Endothelial cell of umbilical vein (primary cell): ENCODE results near the gene SCN9A. TPM values are rescaled to one million over a fixed set of nuclear protein-coding genes. Genes with fewer than 3 reads are reported as not detected.

Experiments used
- BruUV-seq: library from RNA; stranded (reverse); fragments of 400-500 nt; replicated peaks from 2 replicates; lab custom pipeline; 2021; lab: Mats Ljungman, UMichigan
- CTCF ChIA-PET: fragments of 300-600, 350-600 bp; sonication (Branson Sonifier 250); formaldehyde crosslinking; loops from one replicate; lab custom pipeline; 2021; ENCODE audit warnings: antibody characterized with exemption, inconsistent platforms; lab: Charles Lee
- POLR2A ChIA-PET: fragments of 300-600, 350-600 bp; sonication (Branson Sonifier 250); formaldehyde crosslinking; loops from one replicate; lab custom pipeline; 2021; ENCODE audit warnings: antibody characterized with exemption, inconsistent platforms; lab: Charles Lee
- DNase-seq: peaks from one replicate; pipeline ENCODE4 v3.0.0-alpha.2; 2011; ENCODE audit warnings: low read depth, low spot score
- FAIRE-seq: peaks from 2 replicates; lab custom pipeline; 2011; peaks lifted over from hg19 to GRCh38; lab: Jason Lieb, UNC
- H2AFZ ChIP-seq: 2 replicates; pipeline ENCODE4 v1.6.0; 2012; ENCODE audit warnings: low read depth, low read length, control low read depth, inconsistent platforms
- H3K27ac ChIP-seq: 2 replicates; pipeline ENCODE4 v1.5.1; 2011; ENCODE audit warnings: low read depth, mild to moderate bottlenecking, control low read depth, low read length, moderate library complexity; ENCODE audit not compliant: insufficient read depth
- H3K27me3 ChIP-seq, 2 experiments: 2 replicates each; pipeline versions ENCODE4 v1.6.0 to v1.6.1; 2011; ENCODE audit warnings: low read length in 2 of 2, mixed read lengths in 1 of 2; ENCODE audit not compliant: control insufficient read depth in 2 of 2, insufficient read depth in 2 of 2
- H3K36me3 ChIP-seq, 2 experiments: 2 replicates in 1 of 2; 3 replicates in 1 of 2; pipeline ENCODE4 v1.5.1; 2011; ENCODE audit warnings: low read length in 2 of 2, mild to moderate bottlenecking in 1 of 2, moderate library complexity in 1 of 2; ENCODE audit not compliant: control insufficient read depth in 2 of 2, insufficient read depth in 2 of 2; ENCODE audit errors: extremely low read depth in 1 of 2
- H3K4me1 ChIP-seq: 3 replicates; pipeline ENCODE4 v1.5.1; 2011; ENCODE audit warnings: mild to moderate bottlenecking, low read length; ENCODE audit not compliant: control insufficient read depth, insufficient read depth; ENCODE audit errors: extremely low read depth
- H3K4me2 ChIP-seq: 2 replicates; pipeline ENCODE4 v1.6.1; 2011; ENCODE audit warnings: low read length, control low read depth, mixed read lengths; ENCODE audit not compliant: insufficient read depth
- H3K4me3 ChIP-seq, 3 experiments: fragments of 200-600 bp in 1 of 3; sonication (generic), shearing (Covaris generic) in 1 of 3; replicated peaks in 1 of 3; 2 replicates each; pipeline ENCODE4 v1.5.1; 2011 to 2016; ENCODE audit warnings: control low read depth in 3 of 3, low read length in 3 of 3, mild to moderate bottlenecking in 2 of 3, inconsistent platforms in 1 of 3, low read depth in 1 of 3, moderate library complexity in 1 of 3; ENCODE audit not compliant: insufficient read depth in 1 of 3
- H3K79me2 ChIP-seq: 2 replicates; pipeline ENCODE4 v1.6.0; 2012; ENCODE audit warnings: low read length, inconsistent platforms; ENCODE audit not compliant: control insufficient read depth, insufficient read depth
- H3K9ac ChIP-seq: replicated peaks from 2 replicates; pipeline ENCODE3; 2011; ENCODE audit warnings: low read length, control low read depth; ENCODE audit not compliant: insufficient read depth; ENCODE audit errors: extremely low read depth
- H3K9me1 ChIP-seq: replicated peaks from 3 replicates; pipeline ENCODE4 v1.6.0; 2011; ENCODE audit warnings: mild to moderate bottlenecking, low read length; ENCODE audit not compliant: control insufficient read depth, insufficient read depth; ENCODE audit errors: extremely low read depth
- H3K9me3 ChIP-seq: replicated peaks from 2 replicates; pipeline ENCODE4 v1.5.1; 2012; ENCODE audit warnings: low read length, inconsistent platforms; ENCODE audit not compliant: control insufficient read depth, insufficient read depth
- H4K20me1 ChIP-seq: replicated peaks from 2 replicates; pipeline ENCODE3; 2011; ENCODE audit warnings: mild to moderate bottlenecking, low read length; ENCODE audit not compliant: control insufficient read depth, insufficient read depth; ENCODE audit errors: extremely low read depth
- CTCF ChIP-seq, 2 donors: IDR thresholded peaks; 1 replicate in 1 of 2; 2 replicates in 1 of 2; pipeline ENCODE4 v1.5.1; 2011; ENCODE audit warnings: low read length in 2 of 2, mild to moderate bottlenecking in 2 of 2, moderate library complexity in 2 of 2, control low read depth in 1 of 2, inconsistent platforms in 1 of 2, low read depth in 1 of 2; ENCODE audit not compliant: insufficient read depth in 1 of 2; ENCODE audit errors: extremely low read depth in 1 of 2
- EZH2 ChIP-seq: IDR thresholded peaks from 2 replicates; pipeline ENCODE4 v1.6.1; 2012; ENCODE audit warnings: borderline replicate concordance, low read depth, mild to moderate bottlenecking, moderate library complexity, low read length, inconsistent platforms; ENCODE audit not compliant: severe bottlenecking
- FOS ChIP-seq: IDR thresholded peaks from 2 replicates; pipeline ENCODE4 v1.6.1; 2011; ENCODE audit warnings: mild to moderate bottlenecking, low read length, moderate library complexity, borderline replicate concordance; ENCODE audit not compliant: insufficient read depth
- GATA2 ChIP-seq: IDR thresholded peaks from 2 replicates; pipeline ENCODE4 v1.7.0; 2011; ENCODE audit warnings: low read depth, mild to moderate bottlenecking, moderate library complexity, mixed read lengths, low read length; ENCODE audit not compliant: insufficient read length, insufficient read depth
- JUN ChIP-seq: IDR thresholded peaks from 2 replicates; pipeline ENCODE4 v1.6.1; 2011; ENCODE audit warnings: borderline replicate concordance, low read depth; ENCODE audit not compliant: insufficient read length, insufficient read depth
- MYC ChIP-seq: IDR thresholded peaks from one replicate; pipeline ENCODE4 v1.6.1; 2011; ENCODE audit warnings: mild to moderate bottlenecking, low read depth, low read length
- POLR2A ChIP-seq: IDR thresholded peaks from 2 replicates; pipeline ENCODE4 v1.6.1; 2012; ENCODE audit warnings: low read depth, mild to moderate bottlenecking, control low read depth, low read length
- POLR2AphosphoS5 ChIP-seq: IDR thresholded peaks from 2 replicates; pipeline ENCODE4 v1.6.1; 2012; ENCODE audit warnings: low read depth, mild to moderate bottlenecking, control low read depth, low read length, moderate library complexity; ENCODE audit not compliant: insufficient read depth
- dilution Hi-C: fragments of 300-500 bp; cut with MboI; formaldehyde crosslinking; loops from one replicate; pipeline ENCODE4 v1.15.0; 2019; ENCODE audit warnings: low sequenced_read_pairs; ENCODE audit not compliant: extremely low pct_ligation_motif_present
- intact Hi-C: fragments of 100-400 bp; cut with micrococcal nuclease; formaldehyde crosslinking; loops from one replicate; pipeline ENCODE4 v1.10.0; 2022
- polyA plus RNA-seq, 4 experiments: library from polyadenylated mRNA; depleted of rRNA in 3 of 4; stranded (reverse) in 3 of 4; unstranded in 1 of 4; fragments of >200 nt; gene quantifications; 2 replicates each; pipeline versions ENCODE4 v1.2.1 to v1.2.3, GENCODE V29; 2011 to 2012; ENCODE audit warnings: missing spikeins in 1 of 4
- total RNA-seq: library from RNA; stranded (reverse); gene quantifications from 2 replicates; pipeline ENCODE4 v1.2.3, GENCODE V29; 2021
- TF ChIP-seq, protein P1 (sequence below): IDR thresholded peaks from 2 replicates; pipeline ENCODE4 v1.6.1; 2011; ENCODE audit not compliant: insufficient read depth, insufficient read length

Gene SCN9A
- total and polyA plus RNA-seq, 2 donors (not counting 3 experiments of a cell fraction or from before 2014, with no cell fraction given): 0.88 to 1.6 TPM

GRCh38 chr2:166413255-166413654 lies 37.5 kb upstream of the SCN9A start:
- H3K9ac ChIP-seq: no peak overlapping the region
- no peaks in the 10 kb centered on the region for H3K4me1 ChIP-seq
- H2AFZ ChIP-seq: no peak overlapping the region
- ChIA-PET CTCF (no interaction called here), POLR2A (no interaction called here)
- FAIRE-seq: no peak
- TF ChIP-seq CTCF (IDR thresholded peaks at IDR 0.05; ENCODE audit: extremely low read depth in 1 of 2, insufficient read depth in 1 of 2, low read depth in 1 of 2, low read length in 2 of 2) (no peak), POLR2A (no peak), MYC (no peak), JUN (no peak), EZH2 (no peak), GATA2 (no peak), POLR2AphosphoS5 (no peak), FOS (no peak)
- TF ChIP-seq, protein P1, sequence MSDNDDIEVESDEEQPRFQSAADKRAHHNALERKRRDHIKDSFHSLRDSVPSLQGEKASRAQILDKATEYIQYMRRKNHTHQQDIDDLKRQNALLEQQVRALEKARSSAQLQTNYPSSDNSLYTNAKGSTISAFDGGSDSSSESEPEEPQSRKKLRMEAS: no peak
- H3K4me2 ChIP-seq: no peak overlapping the region
- H3K27ac ChIP-seq: no peak overlapping the region
- no peak overlapping the region for H3K4me3 ChIP-seq
- no peaks in the 10 kb centered on the region for H3K36me3 ChIP-seq
- no TSS peak for BruUV-seq
- no peaks in the 10 kb centered on the region for H3K9me1 ChIP-seq
- intact Hi-C loops (no loop called here), dilution Hi-C loops (no loop called here)
- H4K20me1 ChIP-seq: no peaks in the 10 kb centered on the region
- no peaks in the 10 kb centered on the region for H3K27me3 ChIP-seq
- no peaks in the 10 kb centered on the region for H3K9me3 ChIP-seq
- DNase-seq: no peak
- no peaks in the 10 kb centered on the region for H3K79me2 ChIP-seq
